ENCODE results near the gene WDR72.

DNA sequence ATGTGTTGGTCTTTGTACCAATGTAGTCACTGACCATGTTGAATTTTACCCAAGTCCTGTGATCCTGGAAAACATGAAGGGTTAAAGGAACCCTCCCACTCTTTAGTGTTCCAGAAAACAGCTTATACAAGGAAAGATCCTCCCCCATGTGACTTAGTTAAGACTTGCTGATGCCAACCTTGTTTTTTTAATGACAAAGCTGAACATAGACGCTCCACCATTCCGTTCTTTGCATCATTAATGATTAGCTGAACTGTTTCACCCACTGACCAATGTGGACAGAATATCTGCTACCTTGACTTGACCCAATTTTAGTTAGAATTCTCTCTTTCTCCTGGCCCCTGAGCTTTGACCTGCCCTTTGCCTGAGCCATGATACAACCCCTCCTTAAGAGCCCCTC lies 3.5 kb upstream of the WDR72 start:
- TF ChIP-seq POLR2A (IDR thresholded peaks at IDR 0.05): no peak
- TF ChIP-seq, protein P1, sequence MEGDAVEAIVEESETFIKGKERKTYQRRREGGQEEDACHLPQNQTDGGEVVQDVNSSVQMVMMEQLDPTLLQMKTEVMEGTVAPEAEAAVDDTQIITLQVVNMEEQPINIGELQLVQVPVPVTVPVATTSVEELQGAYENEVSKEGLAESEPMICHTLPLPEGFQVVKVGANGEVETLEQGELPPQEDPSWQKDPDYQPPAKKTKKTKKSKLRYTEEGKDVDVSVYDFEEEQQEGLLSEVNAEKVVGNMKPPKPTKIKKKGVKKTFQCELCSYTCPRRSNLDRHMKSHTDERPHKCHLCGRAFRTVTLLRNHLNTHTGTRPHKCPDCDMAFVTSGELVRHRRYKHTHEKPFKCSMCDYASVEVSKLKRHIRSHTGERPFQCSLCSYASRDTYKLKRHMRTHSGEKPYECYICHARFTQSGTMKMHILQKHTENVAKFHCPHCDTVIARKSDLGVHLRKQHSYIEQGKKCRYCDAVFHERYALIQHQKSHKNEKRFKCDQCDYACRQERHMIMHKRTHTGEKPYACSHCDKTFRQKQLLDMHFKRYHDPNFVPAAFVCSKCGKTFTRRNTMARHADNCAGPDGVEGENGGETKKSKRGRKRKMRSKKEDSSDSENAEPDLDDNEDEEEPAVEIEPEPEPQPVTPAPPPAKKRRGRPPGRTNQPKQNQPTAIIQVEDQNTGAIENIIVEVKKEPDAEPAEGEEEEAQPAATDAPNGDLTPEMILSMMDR (IDR thresholded peaks at IDR 0.05): no peak
